Heart left ventricle (tissue), 16 donors: ENCODE measurements around the gene SLC17A7. TPM values are rescaled to one million over a fixed set of nuclear protein-coding genes. Genes with fewer than 3 reads are reported as not detected.

Experiments used
- ATAC-seq, 4 donors: fragments of 200-7000 bp; cut with Tn5 transposase; one replicate each; pipeline ENCODE4 v1.9.1; 2020 to 2022; ENCODE audit warnings: moderate library complexity in 4 of 4, mild to moderate bottlenecking in 3 of 4, moderate number of reproducible peaks in 1 of 4
- DNase-seq, 5 donors: peaks; one replicate each; pipeline ENCODE4 v3.0.0-alpha.2; 2020
- H3K27ac ChIP-seq, 12 donors: fragments of 200-600 bp; sonication (generic) in 4 of 12; one replicate each; pipeline versions ENCODE4 v1.5.0 to v1.8.0; 2016 to 2022; ENCODE audit warnings: mild to moderate bottlenecking in 2 of 12
- H3K27me3 ChIP-seq, 9 donors: fragments of 200-600 bp; sonication (generic) in 2 of 9; one replicate each; pipeline versions ENCODE4 v1.5.1 to v1.8.0; 2016 to 2022; ENCODE audit warnings: mild to moderate bottlenecking in 3 of 9
- H3K36me3 ChIP-seq, 9 donors: fragments of 200-600 bp; sonication (generic) in 2 of 9; one replicate each; pipeline versions ENCODE4 v1.5.0 to v1.8.0; 2018 to 2022; ENCODE audit warnings: mild to moderate bottlenecking in 2 of 9
- H3K4me1 ChIP-seq, 12 donors: fragments of 200-600 bp; sonication (generic) in 4 of 12; one replicate each; pipeline versions ENCODE4 v1.5.0 to v1.8.0; 2016 to 2022; ENCODE audit warnings: mild to moderate bottlenecking in 3 of 12
- H3K4me3 ChIP-seq, 12 donors: fragments of 200-600 bp; sonication (generic) in 4 of 12; one replicate each; pipeline versions ENCODE4 v1.5.0 to v1.8.0; 2017 to 2022; ENCODE audit warnings: mild to moderate bottlenecking in 9 of 12, moderate library complexity in 4 of 12
- H3K9me3 ChIP-seq, 12 donors: fragments of 200-600 bp; sonication (generic) in 4 of 12; one replicate each; pipeline versions ENCODE4 v1.5.0 to v1.8.0; 2016 to 2022; ENCODE audit warnings: mild to moderate bottlenecking in 1 of 12
- POLR2A ChIP-seq, 2 donors: fragments of 450-650 bp; IDR thresholded peaks; one replicate each; pipeline ENCODE4 v1.6.1; 2017; ENCODE audit warnings: antibody characterized with exemption in 2 of 2, mild to moderate bottlenecking in 2 of 2, moderate library complexity in 2 of 2
- WGBS, 4 donors: extraction: QIAGEN DNeasy Blood & Tissue Kit in 2 of 4; methylation state at CpG; one replicate each; pipeline versions ENCODE4 v1.1.5 to v1.1.7; 2013 to 2018; 5-methylcytosine and 5-hydroxymethylcytosine counted together
- intact Hi-C, 10 donors: fragments of 100-400 bp; cut with DNase I; formaldehyde crosslinking; loops; one replicate each; pipeline versions ENCODE4 v1.11.1 to v1.14.2; 2022
- polyA plus RNA-seq, 2 donors: library from polyadenylated mRNA; stranded (reverse); fragments of 200-250 nt; gene quantifications; one replicate each; pipeline ENCODE4 v1.2.3, GENCODE V29; 2013
- total RNA-seq, 9 donors: library from RNA; depleted of rRNA in 2 of 9; stranded (reverse); fragments of >200 nt in 2 of 9; fragmentation: NEBNext Ultra II Directional in 3 of 9; extraction: Animal tissue kit (Norgen Biotek cat#: 25700) in 3 of 9; gene quantifications; one replicate each; pipeline versions ENCODE4 v1.1.0 to v1.2.4, GENCODE V29; 2016 to 2023
- TF ChIP-seq, protein P1 (sequence below), 12 donors: fragments of 200-600 bp; sonication (generic) in 4 of 12; IDR thresholded peaks; one replicate each; pipeline versions ENCODE4 v1.5.0 to v1.8.0; 2018 to 2022; ENCODE audit warnings: antibody characterized with exemption in 12 of 12, mild to moderate bottlenecking in 5 of 12
- donor health status: ischemic (EF 13 %, LVEDD 7.1; RV severe dilation, severe dysfunction).
- donor health status: healthy with polysubstance abuse.
- donor health status: DM: no; HTN: yes; CAD: no.
- donor health status: DM: no; HTN: no; CAD: no.
- donor health status: ischemic (EF 25% LVEDD 6.9; RV normal size, moderate dysfunction).
- donor health status: ischemic (EF 25% LVEDD 5.7; RV mildly dilated, moderate dysfunction).
- donor health status: healthy.
- donor health status: DM: yes; HTN: yes; CAD: no.
- donor health status: ischemic (EF 35%, LVEDD 5.7; RV mildly dilated, moderate dysfunction).
- donor health status: nonischemic (EF 11% LVEDD 7.7; RV severe dilation, severe dysfunction).
- donor health status: DM: yes; HTN: yes; CAD: no.
- donor health status: PGD.
- donor health status: ischemic (EF 29% LVEDD 5.4; RV normal size, mild dysfunction).
- donor health status: nonischemic (EF 23%, LVEDD 6.1; RV moderate dilation, normal function).

Gene SLC17A7
- total and polyA plus RNA-seq, 11 donors, result 0.46 to 1.6 (median 0.89) TPM

DNA sequence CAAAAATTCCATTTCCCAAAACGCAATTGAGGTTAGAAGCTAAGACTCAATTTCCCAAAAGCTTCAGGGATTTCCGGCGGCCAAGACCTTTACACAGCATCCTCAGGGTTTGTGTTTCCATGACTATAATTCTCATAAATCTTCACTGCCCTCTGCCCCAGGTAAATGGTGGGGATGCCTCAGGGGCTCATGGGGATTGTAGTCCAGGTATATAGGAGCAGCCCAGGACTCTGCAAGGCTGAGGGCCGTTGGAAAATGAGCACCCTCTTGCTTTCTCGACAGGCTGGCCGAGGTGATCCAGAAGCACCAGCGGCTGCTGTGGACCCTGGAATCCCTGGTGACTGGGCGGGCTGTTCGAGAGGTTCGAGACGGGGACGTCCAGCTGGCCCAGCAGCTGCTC lies 18.1 kb upstream of the SLC17A7 start:
- Histone ChIP-seq H3K4me1 (peaks cover 0 to 27% (median 3%) of the 10 kb centered on the region in 12 donors), H3K36me3 (peaks cover 0 to 31% (median 18%) of the 10 kb centered on the region in 9 donors), H3K27me3 (no peaks in the 10 kb centered on the region), H3K27ac (no peak overlapping the region), H3K4me3 (no peak overlapping the region), H3K9me3 (no peaks in the 10 kb centered on the region)
- ATAC-seq (no peak), DNase-seq (no peak)
- TF ChIP-seq POLR2A (IDR thresholded peaks at IDR 0.05), result no peak
- TF ChIP-seq, protein P1, sequence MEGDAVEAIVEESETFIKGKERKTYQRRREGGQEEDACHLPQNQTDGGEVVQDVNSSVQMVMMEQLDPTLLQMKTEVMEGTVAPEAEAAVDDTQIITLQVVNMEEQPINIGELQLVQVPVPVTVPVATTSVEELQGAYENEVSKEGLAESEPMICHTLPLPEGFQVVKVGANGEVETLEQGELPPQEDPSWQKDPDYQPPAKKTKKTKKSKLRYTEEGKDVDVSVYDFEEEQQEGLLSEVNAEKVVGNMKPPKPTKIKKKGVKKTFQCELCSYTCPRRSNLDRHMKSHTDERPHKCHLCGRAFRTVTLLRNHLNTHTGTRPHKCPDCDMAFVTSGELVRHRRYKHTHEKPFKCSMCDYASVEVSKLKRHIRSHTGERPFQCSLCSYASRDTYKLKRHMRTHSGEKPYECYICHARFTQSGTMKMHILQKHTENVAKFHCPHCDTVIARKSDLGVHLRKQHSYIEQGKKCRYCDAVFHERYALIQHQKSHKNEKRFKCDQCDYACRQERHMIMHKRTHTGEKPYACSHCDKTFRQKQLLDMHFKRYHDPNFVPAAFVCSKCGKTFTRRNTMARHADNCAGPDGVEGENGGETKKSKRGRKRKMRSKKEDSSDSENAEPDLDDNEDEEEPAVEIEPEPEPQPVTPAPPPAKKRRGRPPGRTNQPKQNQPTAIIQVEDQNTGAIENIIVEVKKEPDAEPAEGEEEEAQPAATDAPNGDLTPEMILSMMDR (IDR thresholded peaks at IDR 0.05), result no peak
- intact Hi-C loops, result no loop called here
- whole genome bisulfite sequencing, 4 donors, result 92 to 94% (median 93%) methylated on average over 12 of the region's 12 CpGs

DNA sequence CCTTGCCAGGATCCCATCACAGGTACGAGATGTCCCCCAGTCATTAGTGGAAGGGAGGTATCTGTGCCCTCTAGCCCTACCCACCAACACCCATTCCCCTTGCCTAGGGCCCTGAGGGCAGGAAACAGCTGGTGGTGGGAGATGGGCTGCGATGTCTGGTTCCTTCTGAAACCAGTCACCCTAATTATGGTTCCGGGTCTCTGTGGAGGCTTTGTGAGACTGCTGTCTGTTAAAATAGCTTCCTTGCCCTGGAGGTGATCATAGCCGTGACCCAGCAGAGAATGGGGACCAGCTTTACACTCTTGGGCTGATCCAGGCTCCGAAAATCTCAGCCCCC lies 17.2 kb upstream of the SLC17A7 start:
- intact Hi-C loops, result no loop called here
- H3K27ac ChIP-seq, result peak overlapping the region in 6 of 12 donors; percentile 8 to 79 (median 42)
- no peak overlapping the region for H3K4me3 ChIP-seq

DNA sequence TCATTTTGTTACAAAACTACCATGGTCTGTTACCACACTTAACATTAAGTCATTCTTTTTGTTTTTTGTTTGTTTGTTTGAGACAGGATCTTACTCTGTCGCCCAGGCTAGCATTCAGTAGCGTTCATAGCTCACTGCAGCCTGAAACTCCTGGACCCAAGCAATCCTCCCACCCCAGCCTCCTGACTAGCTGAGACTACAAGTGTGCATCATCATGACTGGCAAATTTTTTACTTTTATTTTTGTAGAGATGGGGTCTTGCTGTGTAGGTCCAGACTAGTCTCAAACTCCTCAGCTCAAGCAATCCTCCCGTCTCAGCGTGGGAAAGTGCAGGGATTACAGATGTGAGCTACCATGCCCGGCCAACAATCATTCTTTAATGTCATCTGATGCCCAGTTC lies 15.0 kb upstream of the SLC17A7 start:
- peaks cover 0 to 20% (median 13%) of the 10 kb centered on the region in 9 donors for H3K36me3 ChIP-seq
- no peaks in the 10 kb centered on the region for H3K9me3 ChIP-seq
- TF ChIP-seq, protein P1 (IDR thresholded peaks at IDR 0.05), result no peak
- no peak for TF ChIP-seq POLR2A (IDR thresholded peaks at IDR 0.05)
- H3K4me3 ChIP-seq, result no peak overlapping the region
- 74 to 80% (median 77%) methylated on average over 5 of the region's 5 CpGs for WGBS, 4 donors
- intact Hi-C loops, result loop anchor here in 1 of 10 donors (2.0 kb wide), 1 partner anchor 20 kb away; no protein-coding TSS in a partner anchor
- peaks cover 0 to 40% (median 9%) of the 10 kb centered on the region in 12 donors for H3K4me1 ChIP-seq
- DNase-seq (no peak), ATAC-seq (no peak)
- H3K27me3 ChIP-seq, result no peaks in the 10 kb centered on the region
- peak overlapping the region in 10 of 12 donors; percentile 3 to 79 (median 62) for H3K27ac ChIP-seq

More for the DNA sequence above, 17.2 kb upstream of the SLC17A7 start:
- ATAC-seq, result no peak
- DNase-seq, result no peak
- Histone ChIP-seq H3K4me1 (peaks cover 0 to 35% (median 8%) of the 10 kb centered on the region in 12 donors), H3K27me3 (no peaks in the 10 kb centered on the region), H3K36me3 (peaks cover 0 to 25% (median 14%) of the 10 kb centered on the region in 9 donors), H3K9me3 (no peaks in the 10 kb centered on the region)
- WGBS, 4 donors, result 88 to 97% (median 91%) methylated on average over 3 to 5 of the region's 5 CpGs
- TF ChIP-seq POLR2A (IDR thresholded peaks at IDR 0.05), result no peak
- TF ChIP-seq, protein P1 (IDR thresholded peaks at IDR 0.05), result no peak

DNA sequence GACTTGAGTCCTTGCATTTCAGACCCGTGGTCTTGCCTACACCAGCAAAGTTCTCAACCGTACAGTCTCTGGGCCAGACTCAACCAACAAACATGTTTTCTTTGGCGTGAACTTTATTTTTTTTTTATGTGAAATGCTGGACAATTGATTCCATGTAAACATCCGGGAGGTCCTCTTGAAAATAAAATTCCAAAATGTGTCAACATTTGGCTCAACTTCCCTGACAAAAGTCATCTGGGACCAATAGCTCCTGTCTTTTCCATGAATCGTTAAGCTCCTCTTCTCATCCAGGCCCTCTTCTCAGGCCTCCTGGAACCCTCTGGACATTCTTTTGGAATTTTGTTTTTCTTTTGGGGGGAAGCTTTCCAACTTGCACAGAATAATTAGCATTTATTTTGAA lies 14.4 kb upstream of the SLC17A7 start:
- ATAC-seq (no peak), DNase-seq (no peak)
- WGBS, 4 donors, result 53 to 71% (median 59%) methylated on average over 5 of the region's 5 CpGs
- Histone ChIP-seq H3K4me1 (peaks cover 0 to 40% (median 10%) of the 10 kb centered on the region in 12 donors), H3K9me3 (no peaks in the 10 kb centered on the region), H3K4me3 (no peak overlapping the region), H3K27ac (peak overlapping the region in 11 of 12 donors; percentile 3 to 79 (median 61)), H3K36me3 (peaks cover 0 to 20% (median 13%) of the 10 kb centered on the region in 9 donors), H3K27me3 (no peaks in the 10 kb centered on the region)
- no peak for TF ChIP-seq POLR2A (IDR thresholded peaks at IDR 0.05)
- TF ChIP-seq, protein P1 (IDR thresholded peaks at IDR 0.05), result no peak
- intact Hi-C loops, result loop anchor here in 1 of 10 donors (2.0 kb wide), 1 partner anchor 21 kb away; no protein-coding TSS in a partner anchor
